Myocyte (in vitro differentiated cells): ENCODE data around the gene CIC. TPM values are rescaled to one million over a fixed set of nuclear protein-coding genes. Genes with fewer than 3 reads are reported as not detected.
A peak's percentile ranks its signal among the peaks of the same experiment; 100 is the strongest.

Source experiments
- DNase-seq: peaks from one replicate; pipeline ENCODE4 v3.0.0-alpha.2; 2012; ENCODE audit warnings: low read depth
- total RNA-seq: library from RNA; depleted of rRNA; stranded (reverse); fragments of >200 nt; gene quantifications from 2 replicates; pipeline ENCODE4 v1.2.3, GENCODE V29; 2014

The CIC gene
- total RNA-seq, 1 donor from 2014 or later: 49.0 TPM

- DNase-seq: peak; percentile 100
These were observed 26.3 kb upstream of the CIC start, which contains the start of gene GSK3A for GRCh38 chr19:42242512-42243409. Gene GSK3A (minus strand): TSS chr19:42242602. CDS start chr19:42242465, 137 bp downstream.

- peak; percentile 95 for DNase-seq
These were observed 24.5 kb upstream of the CIC start for GRCh38 chr19:42244347-42245220.

- DNase-seq: no peak
These were observed 23.8 kb upstream of the CIC start for GRCh38 chr19:42245231-42245630.

- DNase-seq: peak; percentile 87
These were observed 22.7 kb upstream of the CIC start for GRCh38 chr19:42246143-42246921.

DNA sequence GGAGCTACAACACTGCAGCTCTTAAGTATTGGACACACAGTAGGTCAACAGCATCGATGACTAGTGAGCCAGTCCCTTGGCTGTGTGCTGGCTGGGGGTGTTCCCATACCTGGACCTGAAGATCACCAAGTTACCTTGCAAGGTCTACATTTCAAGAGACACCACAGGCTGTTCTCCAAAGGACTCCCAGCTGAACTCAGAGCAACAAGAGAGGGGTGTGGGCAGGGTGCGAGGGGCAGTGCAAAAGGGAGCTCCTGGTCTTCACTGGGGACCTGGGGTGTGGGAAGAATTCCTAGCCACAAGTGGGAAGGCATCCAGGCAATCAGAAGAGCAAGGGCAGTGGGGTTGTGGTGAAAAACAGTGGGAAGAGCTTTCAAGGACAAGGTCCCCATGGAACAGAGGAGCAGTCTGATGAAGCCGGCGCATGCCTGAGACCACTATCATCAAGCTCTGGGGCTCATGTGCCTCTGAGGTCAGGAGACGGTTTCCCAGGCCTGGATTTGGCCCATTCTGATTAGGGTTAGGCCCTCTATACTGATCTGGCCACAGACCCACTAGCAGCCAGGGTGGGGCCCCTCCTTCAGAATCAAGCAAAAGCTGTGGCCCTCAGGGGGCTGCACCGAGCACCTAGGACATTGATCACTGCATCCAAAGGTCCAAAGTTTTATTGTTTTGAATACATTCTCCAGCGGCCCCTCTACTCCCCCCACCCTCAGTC, 22.0 kb upstream of the CIC start:
- peak; percentile 83 for DNase-seq

DNA sequence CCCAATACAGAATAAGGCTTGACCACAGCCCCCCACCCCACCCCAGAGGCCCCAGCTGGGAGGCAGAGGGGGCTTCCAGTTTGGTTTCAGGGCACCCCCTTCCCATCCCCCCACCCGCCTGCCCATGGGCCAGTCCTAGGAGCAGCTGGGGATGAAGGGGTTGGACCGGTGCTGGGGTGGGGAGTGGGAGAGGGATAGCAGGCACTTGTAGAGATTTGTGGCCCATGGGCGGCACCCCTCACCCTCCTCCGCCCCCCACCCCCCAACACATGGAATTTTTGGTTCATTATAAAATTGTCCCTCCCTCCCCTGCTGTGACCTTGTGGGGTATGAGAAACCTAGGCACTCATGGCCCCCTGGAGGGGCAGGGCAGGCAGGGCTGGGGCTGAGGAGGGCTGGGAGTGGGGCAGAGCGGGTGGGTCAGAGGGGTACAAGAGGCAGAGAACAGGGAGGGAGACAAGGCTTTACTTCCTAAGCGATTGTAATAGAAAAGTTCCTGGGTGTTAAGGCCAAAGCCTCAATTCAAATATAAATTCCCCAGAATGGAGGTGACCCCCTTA, 21.3 kb upstream of the CIC start:
- no peak for DNase-seq

- DNase-seq: no peak
These were observed 20.5 kb upstream of the CIC start for GRCh38 chr19:42248270-42249148.

DNA sequence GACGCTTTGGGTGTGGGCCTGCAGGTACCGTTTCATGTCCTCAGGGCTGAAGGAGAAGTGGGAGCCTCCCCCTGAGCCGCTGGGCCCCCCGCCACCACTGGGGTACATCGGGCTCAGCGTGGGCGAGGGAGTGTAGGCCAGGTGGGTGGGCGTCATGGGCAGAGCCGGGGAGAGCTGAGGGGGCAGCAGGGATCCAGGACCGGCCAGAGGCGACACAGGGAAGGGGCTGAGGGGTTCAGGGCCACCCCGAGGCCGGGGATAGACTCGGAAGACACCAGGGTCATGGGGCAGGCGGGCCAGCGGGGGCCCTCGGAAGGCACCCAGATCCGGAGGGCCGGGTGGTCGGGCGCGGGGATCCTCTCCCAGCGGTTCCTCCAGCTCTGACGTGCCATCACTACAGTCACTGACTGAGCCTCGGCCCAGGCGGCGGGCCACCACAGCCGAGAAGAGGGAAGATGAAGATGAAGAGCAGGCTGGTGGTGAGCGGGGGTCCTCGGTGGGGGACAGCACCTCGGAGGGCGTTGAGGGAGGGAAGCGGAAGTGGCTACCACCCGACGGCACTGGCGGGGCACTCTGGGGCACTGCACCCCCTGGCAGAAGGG, 19.8 kb upstream of the CIC start:
- no peak for DNase-seq

- DNase-seq: no peak
These were observed 19.3 kb upstream of the CIC start for GRCh38 chr19:42249769-42250168.

DNA sequence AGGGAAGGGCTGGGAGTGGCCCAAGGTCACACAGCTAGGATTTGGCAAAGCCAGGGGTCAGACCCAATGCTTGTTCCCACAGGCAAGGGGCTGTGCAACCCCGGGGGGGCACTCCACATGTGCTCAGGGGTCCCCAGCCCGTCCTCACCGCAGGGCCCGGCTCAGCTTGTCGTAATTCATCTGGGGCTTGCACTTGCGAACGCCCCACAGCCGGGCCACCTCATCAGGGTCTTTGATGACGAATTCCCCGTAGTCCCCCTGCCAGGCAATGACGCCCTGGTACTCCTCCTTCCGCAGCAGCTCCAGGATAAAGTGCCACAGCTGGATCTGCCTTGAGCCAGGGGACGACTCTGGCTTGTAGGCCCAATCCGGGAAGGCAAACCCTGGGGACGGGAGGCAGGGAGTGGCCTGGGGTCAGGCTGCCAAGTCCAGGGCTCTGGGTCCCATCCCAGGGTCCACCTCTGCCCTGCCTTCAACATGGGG, 18.8 kb upstream of the CIC start:
- no peak for DNase-seq

DNA sequence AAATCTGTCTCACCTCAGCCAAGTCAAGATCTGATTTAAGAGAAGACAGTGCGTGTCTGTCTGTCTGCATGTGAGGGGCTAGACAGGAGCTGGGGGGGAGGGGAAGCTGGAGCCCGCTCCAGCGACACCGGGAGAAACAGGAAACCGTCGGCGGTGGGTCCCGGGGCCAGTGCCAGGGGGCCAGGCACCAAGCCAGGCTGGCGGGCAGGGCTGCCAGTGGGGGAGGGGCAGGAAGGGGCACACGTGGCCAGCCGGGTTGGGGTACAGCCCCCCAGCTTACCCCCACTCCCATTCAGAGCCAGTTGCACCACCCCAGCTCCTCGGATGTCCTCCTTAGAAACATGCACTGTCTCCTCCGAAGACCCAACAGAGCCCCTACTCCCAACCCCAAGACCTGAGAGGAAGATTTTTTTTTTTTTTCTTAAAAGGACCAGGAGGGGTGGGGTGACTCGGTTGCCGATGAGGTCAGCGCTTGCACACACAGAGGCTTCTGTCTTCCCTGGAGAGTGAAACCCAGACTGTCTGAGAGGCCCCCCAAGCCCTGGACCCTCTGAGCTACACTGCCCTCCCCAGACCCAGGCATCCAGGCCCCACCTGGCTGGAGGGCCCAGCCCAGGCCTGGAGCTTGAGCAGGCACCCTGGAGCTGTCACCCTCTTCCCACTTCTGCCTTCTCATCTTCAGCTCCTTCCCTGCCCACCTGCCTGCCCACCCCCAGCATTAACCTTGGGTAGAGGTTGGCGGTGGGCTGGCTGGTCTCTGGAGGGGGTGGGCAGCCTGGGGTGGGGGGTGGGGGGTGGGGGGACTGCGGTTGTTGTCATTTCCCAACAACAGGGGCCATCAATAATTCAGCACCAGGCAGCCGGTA, 18.2 kb upstream of the CIC start:
- DNase-seq: no peak

DNA sequence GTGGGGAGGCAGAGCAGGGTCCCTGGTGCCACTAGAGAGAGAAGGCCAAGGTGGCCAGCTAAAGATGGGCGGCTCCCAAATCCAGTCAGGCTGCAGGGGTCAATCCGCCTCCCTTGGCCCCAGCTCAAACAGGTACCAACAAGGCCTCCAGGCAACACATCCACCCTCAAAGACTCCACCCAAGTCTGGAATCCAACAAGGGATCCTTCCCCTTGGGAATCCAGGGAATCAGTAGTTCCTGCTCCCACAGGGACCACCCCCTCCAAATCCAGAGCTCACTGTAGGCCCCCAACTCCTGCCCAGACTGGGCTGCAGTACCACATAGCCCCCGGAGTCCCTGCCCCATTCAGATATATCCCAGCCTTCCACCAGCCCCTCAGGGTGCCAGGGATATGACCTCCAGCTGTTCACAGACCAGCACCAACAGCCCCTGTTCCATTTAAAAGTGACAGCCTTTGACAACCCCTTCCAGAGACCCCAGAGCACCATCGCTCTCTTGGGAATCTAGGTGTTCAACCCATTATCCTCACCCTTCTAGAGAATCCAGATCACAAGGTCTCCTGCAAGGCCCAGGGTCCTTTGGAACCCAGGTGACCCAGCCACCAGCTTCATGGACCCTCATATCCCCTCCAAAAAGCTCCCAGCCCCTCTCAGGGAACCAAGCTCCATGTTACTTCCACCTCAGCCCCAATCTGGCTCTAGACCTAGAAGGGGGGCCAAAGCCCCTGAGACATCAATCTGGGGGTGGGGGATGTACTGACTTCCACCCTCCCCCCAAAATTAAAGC, 17.3 kb upstream of the CIC start:
- no peak for DNase-seq

GRCh38 chr19:42252365-42253244, 16.4 kb upstream of the CIC start:
- DNase-seq: peak; percentile 63

GRCh38 chr19:42253245-42254088, 15.6 kb upstream of the CIC start:
- DNase-seq: peak; percentile 47
